Measurements from ENCODE around the gene ANKRD13C.
"Not testable (repeated sequence)": the region's sequence is repeated elsewhere in the genome, so short reads cannot be mapped to it uniquely, and the experiment has no call there.

Gene ANKRD13C, protein sequence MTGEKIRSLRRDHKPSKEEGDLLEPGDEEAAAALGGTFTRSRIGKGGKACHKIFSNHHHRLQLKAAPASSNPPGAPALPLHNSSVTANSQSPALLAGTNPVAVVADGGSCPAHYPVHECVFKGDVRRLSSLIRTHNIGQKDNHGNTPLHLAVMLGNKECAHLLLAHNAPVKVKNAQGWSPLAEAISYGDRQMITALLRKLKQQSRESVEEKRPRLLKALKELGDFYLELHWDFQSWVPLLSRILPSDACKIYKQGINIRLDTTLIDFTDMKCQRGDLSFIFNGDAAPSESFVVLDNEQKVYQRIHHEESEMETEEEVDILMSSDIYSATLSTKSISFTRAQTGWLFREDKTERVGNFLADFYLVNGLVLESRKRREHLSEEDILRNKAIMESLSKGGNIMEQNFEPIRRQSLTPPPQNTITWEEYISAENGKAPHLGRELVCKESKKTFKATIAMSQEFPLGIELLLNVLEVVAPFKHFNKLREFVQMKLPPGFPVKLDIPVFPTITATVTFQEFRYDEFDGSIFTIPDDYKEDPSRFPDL

DNA sequence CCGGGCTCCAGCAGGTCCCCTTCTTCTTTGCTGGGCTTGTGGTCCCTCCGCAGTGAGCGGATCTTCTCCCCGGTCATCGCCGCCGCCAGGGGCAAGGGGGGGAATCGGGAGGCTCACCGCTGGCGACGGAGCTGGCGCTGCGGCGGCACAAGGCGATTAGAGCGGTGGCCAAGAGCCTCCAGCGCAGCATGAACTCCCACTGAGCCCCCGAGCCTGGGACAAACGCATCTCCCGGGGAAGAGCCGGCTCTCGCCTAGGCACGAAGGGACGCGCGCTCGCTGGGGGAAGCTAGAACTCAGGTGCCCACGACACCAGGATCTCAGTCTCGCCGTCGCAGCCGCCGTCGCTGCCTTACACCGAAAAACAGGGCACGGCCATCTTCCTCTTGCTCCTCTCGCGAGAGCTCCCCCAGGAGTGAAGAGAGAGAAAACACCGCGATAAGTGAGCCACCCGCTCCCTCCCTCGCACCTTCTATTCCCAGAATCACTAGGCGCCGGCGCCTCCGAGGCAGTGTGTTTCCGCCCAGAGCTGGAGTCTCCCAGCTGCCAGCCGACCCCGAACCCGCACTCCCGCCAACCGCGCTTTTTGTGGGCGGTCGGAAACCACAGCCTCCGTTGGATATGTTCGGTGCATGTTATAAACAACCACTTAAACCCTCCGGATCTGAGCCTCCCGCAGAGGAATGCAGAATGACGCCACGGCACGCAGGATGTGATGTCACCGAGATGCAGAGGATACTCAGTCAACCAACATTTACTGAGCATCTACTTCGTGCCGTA lies at the start of gene ANKRD13C:
ANKRD13C (minus strand) TSS at position 391 of the 779 bp plus-strand sequence; CDS start at position 77, 314 bp downstream.
- DNase-seq = peak; percentile 95

DNA sequence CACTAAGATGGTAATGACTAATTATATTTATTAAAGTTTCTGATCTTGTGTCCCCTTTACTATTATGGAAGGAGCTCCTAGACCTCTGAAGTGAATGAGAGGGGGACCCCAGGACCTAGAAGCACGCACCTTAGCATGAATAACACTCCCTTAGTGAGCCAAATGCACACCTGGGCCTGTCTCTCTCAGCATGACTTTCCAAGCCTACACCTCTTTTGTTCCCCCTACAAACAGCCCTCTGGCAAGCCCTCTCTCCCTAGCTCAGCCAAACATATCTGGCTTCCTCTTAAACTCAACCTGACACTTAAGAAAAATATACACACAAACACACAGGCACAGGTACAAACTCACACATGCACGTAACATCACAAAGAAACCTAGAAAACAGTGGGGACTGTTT lies 49.2 kb upstream of the ANKRD13C start:
- no peak for DNase-seq

DNA sequence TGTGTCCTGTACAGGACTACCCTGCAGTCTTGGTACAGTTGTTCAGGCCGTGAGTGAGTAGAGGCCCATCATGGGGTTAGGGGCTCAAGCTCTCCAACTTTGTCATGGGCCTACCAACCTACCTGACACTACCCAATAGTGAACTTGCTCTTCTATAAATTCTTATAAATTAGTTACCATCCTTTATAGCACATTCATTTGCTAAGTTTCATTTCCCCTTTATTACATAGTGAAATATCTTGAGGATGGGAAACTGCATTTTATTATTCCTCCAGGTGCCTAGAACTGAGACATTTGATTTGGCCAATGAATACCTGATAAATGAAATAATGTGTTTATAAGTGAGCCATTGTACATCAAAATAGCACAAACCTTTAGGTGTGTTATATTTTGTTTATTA lies 47.5 kb upstream of the ANKRD13C start:
- no peak for DNase-seq

DNA sequence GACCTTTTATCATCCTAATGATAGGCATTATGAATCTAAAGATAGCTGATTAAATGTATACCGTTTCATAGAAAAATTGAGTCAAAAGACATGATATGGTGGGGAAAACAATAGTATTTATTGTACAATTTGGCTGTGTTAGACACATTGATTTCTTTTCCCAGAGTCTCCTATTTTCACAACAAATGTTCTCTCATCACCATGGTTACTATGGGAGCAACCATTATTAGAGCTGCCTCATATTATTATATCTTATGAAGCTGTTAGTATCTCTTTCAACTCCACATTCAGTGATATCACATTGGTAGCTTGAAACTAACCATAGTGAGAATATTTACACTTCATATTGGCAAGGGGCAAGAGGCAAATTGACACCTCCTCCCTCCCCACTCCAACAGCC lies 45.8 kb upstream of the ANKRD13C start:
- no peak for DNase-seq

DNA sequence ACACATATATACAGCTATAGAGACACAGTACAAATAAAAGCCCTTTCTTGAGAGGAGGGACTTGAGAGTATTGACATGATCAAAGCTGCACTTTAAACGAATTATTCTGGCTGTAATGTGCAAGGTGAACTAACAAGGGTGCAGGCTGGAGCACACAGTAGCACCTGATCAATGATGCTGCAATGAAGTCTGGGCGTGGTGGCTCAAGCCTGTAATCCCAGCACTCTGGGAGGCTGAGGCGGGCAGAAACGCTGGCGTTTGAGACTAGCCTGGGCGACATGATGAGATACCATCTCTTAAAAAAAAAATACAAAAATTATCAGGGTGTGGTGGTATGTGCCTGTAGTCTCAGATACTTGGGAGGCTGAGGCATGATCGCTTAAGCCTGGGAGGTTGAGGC lies 42.5 kb upstream of the ANKRD13C start:
- DNase-seq = no peak

DNA sequence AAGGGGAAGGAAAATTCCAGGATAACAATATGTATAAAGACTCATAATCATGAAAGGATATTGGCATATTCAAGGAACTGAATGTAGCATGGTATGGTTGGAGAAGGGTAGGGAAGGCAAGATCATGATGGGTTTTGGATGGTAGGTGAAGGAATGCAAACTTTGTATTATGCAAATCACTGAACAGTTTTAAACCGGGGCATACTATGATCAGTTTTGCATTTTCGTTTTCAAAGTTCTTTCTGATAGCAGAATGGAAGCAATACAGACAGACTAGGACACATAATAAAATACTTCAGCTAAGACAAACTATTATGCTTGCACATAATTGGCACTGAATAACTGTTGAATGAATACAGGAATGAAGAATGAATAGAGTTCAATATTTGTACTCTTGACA lies 42.1 kb upstream of the ANKRD13C start:
- no peak for DNase-seq

DNA sequence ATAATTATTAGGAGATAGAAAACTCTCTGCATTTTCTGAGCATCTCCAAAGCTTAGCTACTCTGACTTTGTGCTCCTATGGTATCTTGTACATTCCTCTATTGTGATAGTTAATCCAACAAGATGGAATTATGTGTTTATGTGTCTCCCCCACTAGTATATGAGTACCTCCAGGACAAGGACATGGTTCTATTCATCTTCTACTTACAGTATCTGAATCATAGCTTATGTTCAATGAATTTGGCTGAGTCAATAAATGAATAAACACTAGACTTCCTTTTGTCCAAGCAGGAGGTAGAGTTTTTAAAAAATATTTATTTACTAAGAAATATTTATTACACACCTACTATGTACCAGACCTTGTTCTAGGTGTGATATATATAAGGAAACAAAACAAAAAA lies 38.1 kb upstream of the ANKRD13C start:
- DNase-seq = no peak

DNA sequence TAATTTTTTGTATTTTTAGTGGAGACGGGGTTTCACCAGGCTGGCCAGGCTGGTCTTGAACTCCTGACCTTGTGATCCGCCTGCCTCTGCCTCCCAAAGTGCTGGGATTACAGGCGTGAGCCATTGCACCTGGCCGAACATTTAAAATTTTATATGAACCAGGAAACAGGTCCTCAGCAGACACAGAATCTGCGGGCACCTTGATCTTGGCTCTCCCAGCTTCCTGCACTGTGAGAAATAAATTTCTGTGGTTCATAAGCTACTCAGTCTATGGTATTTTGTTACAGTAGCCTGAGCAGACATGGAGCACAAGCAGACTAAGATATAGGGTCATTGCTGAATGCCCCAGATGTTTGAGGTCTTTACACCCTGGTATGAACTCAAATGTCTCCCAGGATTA lies 33.0 kb upstream of the ANKRD13C start:
- no peak for DNase-seq

DNA sequence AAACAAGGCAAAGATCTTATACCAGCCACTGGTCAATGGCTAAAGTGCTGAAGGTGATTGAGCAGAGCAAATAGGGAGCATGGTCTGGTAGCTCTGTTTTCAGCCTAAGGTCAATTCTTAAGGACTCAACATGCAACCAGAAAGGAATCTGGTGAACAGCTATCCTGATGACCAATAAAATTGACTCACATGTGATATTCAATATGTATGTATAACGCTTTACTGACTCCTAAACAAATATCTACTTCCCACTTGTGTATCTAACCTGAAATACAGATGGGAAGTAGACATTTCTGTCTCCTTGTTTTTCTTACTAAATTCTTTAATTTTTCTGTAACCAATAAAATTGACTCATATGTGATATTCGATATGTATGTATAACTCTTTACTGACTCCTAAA lies 31.6 kb upstream of the ANKRD13C start:
- DNase-seq = no peak

DNA sequence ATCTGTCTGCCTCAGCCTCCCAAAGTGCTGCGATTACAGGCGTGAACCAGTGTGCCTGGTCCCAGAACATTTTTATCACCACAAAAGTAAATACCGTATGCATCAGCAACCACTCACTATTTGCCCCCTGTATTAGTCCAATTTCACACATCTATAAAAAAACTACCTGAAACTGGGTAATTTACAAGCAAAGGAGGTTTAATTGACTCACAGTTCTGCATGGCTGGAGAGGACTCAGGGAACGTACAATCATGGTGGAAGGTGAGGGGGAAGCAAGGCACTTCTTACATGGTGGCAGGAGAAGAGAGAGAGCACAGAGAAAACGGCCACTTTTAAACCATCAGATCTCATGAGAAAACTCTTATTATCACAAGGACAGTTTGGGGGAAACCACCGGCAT lies 31.0 kb upstream of the ANKRD13C start:
- DNase-seq = no peak

DNA sequence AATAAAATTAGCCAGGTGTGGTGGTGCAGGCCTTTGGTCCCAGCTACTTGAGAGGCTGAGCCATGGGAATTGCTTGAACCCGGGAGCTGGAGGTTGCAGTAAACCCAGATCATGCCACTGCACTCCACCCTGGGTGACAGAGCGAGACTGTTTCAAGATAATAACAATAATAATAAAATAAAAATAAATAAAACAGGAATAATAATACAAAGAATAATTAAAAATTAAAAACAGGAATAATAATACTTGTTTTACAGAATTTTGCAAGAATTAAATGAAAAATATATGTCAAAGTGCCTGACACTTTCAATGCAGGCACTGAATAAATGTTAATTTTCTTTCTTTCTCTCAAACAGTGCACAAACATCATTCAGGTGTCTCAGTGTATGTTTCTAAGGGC lies 30.0 kb upstream of the ANKRD13C start:
- no peak for DNase-seq

DNA sequence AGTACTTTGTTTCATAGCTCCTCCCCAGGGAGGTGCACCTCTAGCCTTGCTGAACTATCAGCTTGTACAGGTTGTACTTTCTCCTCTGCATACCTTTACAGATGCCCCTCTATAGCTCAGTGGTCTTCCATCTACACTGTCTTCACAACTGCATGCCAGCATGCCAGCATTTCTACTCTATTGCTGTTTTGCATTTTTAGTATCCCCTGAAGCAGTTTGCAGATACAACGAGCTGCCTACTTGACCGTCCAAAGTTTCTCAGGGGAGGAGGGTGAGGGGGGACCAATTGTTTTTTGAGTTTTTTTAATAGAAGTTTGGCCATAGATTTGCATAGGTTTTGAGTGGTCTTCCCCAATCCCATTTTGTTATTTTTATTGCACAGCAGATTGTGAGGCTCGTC lies 29.0 kb upstream of the ANKRD13C start:
- DNase-seq = no peak

DNA sequence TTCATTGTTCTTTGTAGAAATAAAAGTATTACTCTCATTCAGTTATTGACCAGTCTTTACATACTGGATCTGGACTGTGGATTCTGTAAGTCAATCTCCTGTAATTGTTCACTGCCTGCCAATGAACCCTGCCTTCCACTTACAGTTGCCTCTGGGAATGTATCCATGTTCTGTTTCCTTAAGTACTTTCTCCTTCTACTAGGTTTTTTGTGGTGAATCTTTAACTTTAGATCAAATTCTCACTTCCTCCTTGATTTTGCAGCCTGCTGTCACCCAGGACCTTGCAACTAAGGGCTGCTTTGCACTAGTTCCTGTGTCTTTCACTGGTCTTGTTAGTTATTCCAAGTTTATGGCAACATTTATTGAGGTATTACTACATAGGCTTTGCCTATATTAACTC lies 28.2 kb upstream of the ANKRD13C start:
- DNase-seq = no peak

DNA sequence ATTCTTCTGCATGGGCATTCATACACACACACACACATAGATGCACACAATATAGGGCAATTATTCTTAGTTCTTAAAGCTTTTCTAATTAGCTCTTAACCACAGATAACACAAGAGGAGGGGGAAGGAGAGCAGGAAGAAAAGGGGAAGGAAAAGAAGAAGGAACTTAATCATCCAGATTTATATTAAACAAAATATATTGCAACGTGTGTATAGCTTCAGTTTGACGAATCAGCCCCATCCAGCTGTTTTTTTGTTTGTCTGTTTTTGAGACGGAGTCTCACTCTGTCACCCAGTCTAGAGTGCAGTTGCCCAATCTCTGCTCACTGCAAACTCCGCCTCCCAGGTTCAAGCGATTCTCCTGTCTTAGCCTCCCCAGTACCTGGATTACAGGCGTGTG lies 21.7 kb upstream of the ANKRD13C start:
- no peak for DNase-seq

DNA sequence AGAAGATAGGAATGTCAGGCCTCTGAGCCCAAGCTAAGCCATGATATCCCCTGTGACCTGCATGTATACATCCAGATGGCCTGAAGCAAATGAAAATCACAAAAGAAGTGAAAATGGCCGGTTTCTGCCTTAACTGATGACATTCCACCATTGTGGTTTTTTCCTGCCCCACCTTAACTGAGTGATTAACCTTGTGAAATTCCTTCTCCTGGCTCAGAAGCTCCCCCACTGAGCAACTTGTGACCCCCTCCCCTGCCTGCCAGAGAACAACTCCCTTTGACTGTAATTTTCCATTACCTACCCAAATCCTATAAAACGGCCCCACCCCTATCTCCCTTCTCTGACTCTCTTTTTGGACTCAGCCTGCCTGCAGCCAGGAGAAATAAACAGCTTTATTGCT lies 19.1 kb upstream of the ANKRD13C start:
- DNase-seq = not testable (repeated sequence)

DNA sequence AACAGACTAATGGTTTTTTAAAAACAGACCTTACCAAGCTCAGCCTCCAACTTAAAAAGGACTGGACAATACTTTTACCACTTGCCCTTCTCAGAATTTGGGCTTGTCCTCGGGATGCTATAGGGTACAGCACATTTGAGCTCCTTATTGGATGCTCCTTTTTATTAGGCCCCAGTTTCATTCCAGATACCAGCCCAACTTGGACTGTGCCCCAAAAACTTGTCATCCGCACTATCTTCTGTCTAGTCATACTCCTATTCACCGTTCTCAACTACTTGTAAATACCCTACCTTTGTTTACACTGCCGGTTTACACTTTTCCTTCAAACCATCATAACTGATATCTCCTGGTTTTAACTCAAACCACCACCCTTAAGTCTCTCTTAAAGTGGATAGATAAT lies 17.9 kb upstream of the ANKRD13C start:
- no peak for DNase-seq

DNA sequence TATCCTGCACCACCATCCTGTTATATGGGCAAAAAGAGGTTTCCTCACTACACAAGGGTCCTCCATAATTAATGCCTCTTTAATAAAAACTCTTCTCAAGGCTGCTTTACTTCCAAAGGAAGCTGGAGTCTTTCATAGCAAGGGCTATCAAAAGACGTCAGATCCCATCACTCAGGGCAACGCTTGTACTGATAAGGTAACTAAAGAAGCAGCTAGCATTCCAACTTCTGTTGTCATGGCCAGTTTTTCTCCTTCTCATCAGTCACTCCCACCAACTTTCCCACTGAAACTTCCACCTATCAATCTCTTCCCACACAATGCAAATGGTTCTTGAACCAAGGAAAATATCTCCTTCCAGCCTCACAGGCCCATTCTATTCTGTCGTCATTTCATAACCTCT lies 17.1 kb upstream of the ANKRD13C start:
- not testable (repeated sequence) for DNase-seq

DNA sequence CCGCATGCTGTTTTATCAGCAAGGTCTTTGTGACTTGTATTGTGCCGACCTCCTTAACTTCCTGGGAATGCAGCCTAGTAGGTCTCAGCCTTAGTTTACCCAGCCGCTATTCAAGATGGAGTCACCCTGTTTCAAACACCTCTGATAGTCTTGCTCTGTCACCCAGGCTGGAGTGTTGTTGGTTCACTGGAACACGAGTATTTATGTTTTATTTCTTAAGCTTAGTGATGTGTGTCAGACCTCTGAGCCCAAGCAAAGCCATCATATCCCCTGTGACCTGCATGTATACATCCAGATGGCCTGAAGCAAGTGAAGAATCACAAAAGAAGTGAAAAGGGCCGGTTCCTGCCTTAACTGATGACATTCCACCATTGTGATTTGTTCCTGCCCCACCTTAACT lies 12.9 kb upstream of the ANKRD13C start:
- DNase-seq = not testable (repeated sequence)

DNA sequence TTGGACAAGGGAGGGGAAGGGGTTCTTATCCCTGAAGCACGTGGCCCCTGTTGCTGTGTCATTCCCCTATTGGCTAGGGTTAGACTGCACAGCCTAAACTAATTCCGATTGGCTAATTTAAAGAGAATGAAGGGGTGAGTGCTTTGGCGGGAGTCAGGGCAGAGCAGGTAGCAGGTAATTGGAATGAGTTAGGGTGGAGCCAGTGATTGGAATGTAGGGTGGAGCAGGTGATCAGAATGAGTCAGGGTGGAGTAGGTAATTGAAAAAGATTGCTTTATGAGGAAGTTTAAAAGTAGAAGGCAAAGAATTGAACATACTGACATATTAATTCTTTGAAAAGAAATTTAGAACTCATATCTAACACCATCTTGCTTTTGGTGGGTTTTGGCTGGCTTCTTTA lies 12.5 kb upstream of the ANKRD13C start:
- not testable (repeated sequence) for DNase-seq

DNA sequence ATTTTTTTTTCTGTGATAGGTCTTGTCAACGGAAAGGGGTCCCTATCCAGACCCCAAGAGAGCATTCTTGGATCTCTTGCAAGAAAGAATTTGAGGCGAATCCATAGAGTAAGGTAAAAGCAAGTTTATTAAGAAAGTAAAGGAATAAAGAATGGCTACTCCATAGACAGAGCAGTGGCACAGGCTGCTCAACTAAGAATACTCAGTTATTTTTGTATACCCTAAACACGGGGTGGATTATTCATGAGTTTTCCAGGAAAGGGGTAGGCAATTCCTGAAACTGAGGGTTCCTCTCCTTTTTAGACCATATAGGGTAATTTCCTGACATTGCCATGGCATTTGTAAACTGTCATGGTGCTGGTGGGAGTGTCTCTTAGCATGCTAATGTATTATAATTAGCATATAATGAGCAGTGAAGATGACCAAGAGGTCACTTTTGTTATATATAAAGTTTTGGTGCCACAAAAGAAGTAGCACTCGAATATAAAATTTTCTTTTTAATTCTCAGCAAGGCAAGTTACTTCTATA lies 12.0 kb upstream of the ANKRD13C start:
- not testable (repeated sequence) for DNase-seq

DNA sequence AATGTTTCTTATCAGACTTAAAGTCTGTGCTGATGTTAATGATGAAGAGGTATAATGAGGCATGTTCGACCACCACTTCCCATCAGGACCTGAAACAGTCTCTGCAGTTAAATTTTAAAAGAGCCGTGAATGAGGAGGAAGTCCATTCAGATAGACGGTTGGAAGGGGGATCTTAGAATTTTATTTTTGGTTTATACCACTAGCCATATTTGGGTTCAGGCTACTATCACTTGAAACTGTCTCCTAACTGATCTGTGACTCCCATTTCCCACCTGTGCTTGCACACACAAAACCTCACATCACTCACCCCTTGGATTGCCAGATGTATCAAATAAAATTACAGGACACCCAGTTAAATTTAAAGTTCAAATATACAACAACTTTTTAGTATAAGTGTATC lies 9.9 kb upstream of the ANKRD13C start:
- no peak for DNase-seq

DNA sequence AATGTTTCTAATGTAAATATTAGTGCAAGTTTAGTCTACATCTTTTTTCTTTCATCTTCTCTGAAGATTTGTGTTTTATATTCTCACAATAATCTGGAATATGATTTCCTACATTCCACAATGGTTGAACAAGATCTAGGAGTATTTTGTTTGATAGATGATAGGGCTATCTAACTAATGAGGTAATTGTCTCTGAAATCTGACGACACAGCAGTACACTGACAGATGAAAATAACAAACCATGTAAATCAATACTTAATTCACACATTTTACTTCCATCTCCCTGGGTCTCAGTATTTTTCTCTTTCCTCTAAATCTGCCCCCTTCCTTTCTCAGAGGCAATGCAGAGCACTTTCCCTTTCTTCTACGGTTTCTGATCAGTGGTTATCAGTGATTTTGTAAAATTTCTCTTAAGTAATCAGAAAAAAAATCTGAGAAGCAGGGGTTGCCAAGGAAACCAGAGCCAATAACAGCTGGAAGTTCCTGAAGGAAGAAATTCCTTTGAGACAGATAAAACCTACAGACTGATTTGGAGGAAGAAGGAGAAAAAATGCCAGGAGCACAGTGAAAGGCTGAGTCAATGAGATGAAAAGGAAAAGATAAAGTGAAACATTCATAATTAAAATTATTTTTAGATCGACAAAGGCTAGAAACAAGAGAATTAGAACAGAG lies 7.3 kb upstream of the ANKRD13C start:
- no peak for DNase-seq

DNA sequence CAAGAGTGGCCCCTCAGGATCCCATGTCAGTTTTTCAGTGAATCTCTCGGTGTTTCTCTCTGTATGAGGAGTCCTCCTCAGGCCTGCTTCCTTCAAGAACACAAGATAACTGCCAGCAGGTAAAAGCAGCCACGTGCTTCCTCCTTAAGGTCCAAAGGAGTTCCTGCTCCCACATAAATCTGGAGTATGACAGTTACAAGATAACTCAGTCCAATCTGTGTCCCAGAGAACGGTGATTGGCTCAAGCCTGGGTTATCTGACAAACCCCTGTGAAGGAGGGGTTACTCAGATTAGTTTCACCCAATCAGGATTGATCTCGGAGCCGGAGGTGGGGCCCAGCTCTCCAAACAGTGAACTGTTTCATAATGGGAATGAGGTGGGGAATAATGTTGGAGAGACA lies 5.8 kb upstream of the ANKRD13C start:
- no peak for DNase-seq
